G401 (cell line): ENCODE measurements around the gene FBLN5. TPM values are rescaled to one million over a fixed set of nuclear protein-coding genes. Genes with fewer than 3 reads are reported as not detected.

Source experiments
- DNase-seq: peaks from one replicate; pipeline ENCODE4 v3.0.0-alpha.2; 2015; ENCODE audit warnings: low spot score
- in situ Hi-C: cut with HindIII; loops from 2 replicates; pipeline ENCODE4 v1.10.0; 2016; ENCODE audit warnings: low sequenced_read_pairs, mixed read lengths
- total RNA-seq: library from RNA; depleted of rRNA; stranded (reverse); fragments of >200 nt; shearing (Covaris generic); gene quantifications from 2 replicates; pipeline ENCODE4 v1.2.3, GENCODE V29; 2014

FBLN5 gene
- total RNA-seq, 1 experiment from 2014 or later = 1.3 TPM

DNA sequence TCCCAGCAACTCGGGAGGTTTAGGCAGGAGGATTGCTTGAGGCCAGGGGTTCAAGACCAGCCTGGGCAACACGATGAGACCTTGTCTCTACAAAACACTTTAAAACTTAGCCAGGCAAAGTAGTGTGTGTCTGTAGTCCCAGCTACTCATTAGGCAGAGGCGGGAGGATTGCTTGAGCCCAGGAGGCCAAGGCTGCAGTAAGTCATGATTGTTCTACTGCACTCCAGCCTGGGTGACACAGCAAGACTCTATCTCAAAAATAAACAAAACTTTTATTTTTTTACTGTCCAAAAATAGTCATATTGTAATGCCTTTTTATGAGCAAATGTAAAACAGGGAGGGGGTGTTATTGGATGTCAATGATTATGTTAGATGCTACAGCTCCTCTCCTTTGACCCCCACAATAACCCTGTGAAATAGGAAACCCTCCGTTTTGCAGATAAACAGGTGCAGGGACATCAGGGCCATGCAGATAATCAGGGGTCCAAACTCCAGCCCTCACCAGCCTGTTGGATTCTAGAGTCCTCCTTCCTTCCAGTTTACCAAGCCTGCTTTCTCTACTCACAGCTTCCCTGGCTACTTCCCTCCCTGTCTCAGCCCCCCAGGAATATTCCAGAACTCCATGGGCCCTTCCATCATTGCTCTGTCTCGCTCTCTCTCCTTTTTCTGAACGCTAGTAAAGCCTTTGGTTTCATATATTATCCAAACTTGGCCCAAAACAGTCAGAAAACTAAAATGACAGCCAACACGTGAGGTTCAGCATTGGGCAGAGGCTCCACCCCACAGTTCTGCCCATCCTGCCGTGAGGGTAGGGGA is 5.9 kb upstream of the FBLN5 start:
- DNase-seq = no peak
- in situ Hi-C loops = no loop called here

DNA sequence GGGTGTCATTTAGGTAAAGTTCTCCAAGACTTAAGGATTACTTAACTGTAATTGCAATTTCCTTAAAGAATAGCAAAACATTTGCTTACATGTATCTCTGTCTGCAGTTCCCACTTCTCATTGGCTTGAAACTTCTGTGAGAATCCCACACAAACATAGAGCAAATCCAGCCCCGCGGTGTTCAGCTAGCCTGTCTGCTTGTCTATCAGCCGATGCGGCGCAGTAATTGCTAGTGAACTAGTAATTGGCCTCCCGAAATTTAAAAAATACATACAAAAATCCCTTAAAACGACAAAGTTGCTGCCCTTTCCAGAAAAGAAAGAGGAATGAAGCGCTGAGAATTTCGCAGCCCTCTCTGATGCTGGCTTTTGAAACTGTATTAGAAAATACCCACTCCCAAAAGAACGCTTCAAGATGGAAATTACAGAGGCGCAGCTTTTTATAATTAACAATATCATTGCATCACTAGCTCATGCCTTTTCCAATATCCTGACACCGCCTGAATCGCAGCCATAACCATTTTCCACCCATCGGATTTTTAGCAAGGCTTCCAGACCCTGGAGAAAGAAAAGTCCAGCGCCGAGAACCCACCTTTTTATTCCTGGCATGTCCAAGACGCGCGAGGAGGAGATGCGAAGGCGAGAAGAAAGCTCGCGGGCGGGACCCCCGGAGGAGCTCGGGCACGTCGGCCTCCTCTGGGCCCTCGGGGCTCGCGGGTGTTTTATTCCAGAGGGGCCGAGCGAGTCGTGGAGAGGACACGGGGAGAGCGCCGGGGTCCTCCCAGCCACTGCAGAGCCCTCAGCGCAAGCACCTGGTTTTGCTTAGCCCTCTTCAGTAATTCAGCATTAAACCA is 646 bp downstream of the FBLN5 start:
- in situ Hi-C loops = no loop called here
- DNase-seq = no peak

DNA sequence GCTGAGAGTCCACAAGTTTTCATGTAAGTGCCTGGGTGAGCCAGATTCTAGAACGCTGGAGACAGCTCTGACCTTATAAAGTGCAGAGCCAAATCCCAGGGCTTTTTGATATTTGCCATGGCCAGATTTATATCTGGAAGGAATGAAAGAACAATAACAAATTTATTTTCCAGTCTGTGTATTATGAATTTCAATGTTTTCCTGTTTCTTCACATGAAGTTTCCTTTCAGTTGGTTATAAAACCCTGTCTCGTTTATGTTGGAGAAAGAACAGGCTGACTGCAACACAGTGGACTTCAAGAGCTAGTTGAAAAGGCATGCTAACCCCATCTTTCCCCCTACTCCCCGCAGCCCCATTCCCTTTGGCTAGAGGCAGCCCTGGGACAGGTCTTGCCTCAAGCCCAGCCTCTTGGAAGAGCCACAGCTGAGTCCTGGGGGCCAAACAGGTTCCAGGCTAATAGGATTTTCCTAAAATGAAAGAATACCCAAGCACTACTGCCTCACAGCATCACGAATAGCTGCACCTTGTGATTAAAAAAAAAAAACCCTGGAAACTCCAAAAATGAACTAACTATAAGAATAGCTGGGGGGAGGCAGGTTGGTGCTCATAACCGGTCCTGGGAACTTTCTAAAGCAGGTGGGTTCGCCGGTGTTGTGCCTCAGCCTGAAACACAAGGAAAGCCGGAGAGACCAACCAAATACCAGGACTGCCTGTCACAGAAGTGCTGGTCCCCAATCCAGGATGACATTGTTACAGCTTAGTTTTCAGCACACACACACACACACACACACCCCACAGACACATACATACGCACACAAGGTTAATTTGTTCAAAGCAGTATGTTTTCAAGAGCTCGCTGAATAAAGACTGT is 1.5 kb downstream of the FBLN5 start:
- no peak for DNase-seq

DNA sequence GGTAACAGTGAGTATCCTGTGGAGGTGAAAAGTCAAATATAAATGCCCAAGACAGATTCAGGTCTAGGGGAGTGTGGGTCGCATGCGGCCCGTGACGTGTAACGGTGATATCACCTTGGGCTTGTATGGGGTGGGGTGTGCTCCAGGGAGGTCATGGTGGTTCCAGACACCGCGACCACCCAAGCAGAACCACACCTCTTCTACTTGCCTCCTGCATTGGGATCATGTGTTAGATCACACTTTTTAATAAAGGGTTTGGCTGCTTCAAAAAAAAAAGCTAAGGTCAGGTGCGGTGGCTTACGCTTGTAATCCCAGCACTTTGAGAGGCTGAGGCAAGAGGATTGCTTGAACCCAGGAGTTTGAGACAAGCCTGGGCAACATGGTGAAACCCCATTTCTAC is 4.5 kb downstream of the FBLN5 start:
- in situ Hi-C loops = no loop called here
- no peak for DNase-seq

More for the DNA sequence above, 1.5 kb downstream of the FBLN5 start:
- in situ Hi-C loops = no loop called here

DNA sequence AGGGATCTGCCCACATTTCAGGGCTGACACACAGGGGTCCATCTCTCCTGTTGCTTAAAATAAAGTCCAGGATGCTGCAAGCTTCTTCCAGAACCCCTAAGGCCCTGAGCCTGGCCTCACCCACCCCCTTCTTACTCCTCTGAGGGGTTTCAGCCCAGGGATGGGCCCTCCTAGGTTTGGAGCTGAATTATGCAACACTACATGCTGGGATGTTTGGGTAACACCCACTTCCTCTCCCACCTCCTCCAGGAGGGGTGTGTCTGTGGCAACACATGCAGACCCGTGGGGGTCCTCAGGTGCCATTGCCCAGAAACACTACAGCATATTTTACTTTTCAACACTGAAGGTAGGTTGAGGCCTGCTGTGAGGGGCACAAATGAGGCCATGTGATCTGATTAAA is 5.4 kb downstream of the FBLN5 start:
- no peak for DNase-seq
- in situ Hi-C loops = no loop called here

DNA sequence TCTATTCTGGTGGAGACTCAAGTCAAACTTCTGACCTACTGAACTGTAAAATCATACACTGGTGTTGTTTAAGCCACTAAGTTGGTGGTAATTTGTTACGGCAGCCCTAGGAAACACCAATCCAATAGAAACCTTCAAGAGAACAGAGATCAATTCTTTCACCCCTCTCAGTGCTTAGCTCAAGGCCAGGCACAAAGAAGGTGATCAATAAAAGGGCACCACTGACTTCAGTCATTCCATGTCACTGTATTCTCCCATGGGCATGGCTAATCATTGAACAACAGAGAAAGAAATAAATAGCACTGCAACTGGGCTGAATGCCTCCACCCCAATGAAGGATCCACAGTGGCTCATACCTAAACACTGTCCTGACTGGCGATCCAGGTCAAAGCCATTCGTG is 7.3 kb downstream of the FBLN5 start:
- DNase-seq = no peak
- in situ Hi-C loops = no loop called here

DNA sequence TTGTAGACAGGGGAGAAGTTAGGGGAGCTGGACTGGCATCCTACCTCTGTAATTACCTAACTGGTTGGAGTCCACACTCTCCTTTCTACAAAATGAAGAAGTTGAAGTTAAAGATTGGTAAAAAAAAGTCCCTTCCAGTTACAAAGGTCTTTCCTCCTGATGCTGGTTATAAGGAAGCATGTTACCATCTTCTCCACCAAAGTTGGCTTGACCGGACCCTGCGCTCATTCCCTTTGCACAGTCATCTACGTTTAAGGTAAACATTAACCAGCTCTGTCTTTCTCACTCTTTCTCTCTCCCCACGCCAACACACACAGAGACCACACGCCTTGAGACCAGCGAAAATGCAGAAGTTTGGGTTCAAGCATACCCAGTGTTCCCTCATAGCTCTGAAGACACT is 11.9 kb downstream of the FBLN5 start:
- DNase-seq = no peak
- in situ Hi-C loops = no loop called here

DNA sequence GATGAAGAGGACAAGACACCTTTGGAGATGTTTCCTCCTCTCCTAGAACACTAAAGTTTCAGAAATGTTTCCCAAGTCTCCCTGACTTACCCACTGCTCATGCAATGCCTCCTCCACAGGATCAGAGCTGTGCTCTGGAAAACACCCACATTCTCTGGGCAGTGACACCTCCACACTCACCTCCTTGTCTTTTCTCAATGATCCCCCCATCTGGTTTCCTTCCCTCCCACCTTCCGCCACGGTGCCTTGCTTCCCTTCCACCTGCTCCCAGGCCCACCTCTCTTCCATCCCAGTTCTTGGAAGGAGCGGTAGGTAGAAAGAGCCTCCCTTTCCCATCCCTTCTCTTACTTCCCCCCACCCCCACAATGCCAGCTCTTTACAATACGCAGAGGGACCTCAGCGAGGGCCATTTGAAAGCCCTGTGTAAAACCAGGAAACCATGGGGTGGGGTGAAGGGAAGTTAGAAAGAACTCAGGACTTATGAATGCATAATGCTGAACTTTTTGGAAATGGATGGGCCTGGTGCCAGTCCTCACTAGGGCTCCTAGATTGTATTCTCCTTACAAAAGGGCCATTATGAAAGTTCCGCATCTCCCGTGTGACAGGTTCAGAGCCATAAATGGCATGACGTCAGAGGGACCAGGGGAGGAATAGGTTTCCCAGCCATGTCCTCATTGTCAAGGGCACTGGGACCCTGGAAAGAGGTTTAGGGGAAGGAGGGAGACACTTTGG is 12.8 kb downstream of the FBLN5 start:
- in situ Hi-C loops = no loop called here
- DNase-seq = no peak

DNA sequence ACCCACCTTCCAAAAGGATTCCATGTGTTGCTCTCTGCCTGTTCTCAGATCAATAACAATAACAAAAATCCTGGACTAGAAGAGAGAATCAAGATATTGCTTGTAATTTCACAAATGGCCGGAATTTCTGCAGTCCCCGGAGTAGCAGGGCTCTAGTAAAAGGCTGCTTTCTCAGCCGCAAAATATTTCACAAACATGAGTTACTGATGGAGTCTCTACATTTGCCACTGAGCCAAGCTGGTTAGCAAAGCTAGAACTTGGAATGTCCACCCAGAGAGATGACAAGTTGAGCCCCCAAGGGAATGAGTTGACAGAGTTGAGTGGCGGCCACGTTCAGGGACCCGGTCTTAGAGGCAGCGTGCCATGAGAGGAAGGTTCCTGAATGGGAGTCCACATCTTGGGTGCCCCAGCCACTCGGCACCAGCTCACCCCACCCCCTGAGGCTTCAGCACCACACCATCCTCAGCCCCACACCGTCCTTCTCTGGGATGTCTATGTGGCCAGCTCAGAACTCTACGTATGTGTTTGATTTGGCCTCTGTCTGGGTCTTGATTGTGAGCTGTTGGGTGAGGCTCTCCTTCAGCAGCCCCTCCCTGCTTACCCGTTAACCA is 15.9 kb downstream of the FBLN5 start:
- DNase-seq = no peak
- in situ Hi-C loops = no loop called here

DNA sequence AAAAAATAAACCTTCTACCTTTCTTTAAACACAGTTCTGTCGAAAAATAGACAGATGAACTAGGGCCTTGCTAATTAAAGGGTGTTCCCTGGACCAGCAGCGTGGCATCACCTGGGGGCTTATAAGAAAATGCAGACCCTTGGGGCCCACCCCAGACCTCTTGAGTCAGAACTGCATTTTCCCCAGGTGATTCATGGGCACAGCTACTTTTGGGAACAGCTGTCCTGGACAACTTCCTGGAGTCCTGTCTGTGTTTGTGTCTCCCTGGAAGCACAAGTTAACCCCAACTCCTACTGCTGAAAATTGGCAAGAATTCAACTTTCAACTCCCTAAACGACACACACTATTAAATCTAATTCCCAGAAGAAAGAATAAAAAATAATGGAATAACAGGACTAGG is 17.8 kb downstream of the FBLN5 start:
- in situ Hi-C loops = no loop called here
- DNase-seq = no peak

DNA sequence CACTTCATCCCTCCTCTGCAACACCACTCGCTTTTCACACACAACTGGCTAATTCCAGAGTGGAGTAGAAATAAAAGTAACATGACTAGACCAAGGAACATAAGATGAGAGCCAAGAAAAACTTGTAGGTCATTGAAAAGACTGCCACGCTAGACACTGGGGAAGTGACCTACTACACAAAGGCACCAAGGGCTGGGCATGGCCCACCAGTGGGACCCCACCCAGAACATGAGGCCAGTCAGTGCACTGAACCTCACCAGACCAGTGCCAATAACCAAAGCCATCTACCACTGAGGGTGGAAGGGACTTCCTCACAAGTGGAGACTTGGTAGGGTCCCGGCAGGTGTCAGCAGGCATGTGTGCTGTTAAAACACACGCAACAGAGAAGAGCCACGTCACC is 19.7 kb downstream of the FBLN5 start:
- DNase-seq = no peak
- in situ Hi-C loops = no loop called here

DNA sequence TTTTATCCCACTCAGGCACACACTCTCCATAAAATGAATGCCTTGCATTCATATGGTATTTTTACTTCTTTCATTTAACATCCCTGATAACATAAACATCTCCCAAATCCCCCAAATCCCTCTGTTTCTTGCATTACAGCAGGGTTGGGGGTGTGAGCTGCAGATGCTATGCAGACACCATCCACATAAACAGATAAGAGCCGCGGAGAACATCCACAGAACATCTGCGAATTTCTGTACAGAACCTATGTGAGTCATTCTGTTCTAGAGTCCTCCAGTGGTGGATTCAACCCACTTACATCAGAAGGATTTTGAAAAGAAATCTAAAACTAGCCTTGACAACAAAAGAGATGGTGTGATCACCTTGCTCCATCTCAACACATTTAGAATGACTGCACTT is 20.3 kb downstream of the FBLN5 start:
- DNase-seq = no peak
- in situ Hi-C loops = no loop called here

DNA sequence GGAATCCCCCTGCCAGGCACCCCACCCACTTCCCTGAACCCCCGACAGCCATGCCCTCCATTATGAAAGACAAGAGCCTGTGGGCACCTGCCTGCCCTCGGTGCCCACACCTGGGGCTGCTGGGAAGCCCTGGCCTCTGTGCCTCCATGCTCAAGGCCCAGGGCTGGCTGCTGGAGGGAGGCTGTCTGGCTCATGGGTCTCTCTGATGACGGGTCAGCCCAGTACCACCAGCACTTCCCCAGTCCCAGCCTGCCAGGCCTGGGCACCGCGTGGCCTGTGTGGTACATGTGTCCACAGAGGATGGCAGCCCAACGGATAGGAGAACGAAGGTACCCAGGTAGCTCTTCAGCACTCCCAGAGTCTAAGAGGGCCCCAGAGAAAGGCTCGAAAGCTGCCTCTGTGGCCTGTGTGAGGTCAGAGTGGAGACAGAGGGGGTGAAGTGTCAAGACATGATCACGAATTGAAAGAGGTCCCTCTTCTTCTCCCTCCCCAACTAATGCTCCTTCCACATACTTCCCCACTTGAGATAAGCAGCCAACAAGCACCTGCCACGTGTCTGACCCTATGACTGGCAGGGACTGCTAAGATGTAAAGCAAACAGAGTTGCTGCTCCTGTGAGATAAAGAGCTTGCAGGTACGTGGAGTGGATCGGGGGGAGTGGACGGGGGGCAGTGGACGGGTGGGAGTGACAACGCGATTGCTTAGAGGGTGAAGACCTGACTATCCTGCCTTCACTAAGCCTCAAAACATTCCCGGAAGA is 21.2 kb downstream of the FBLN5 start:
- in situ Hi-C loops = no loop called here
- DNase-seq = no peak

DNA sequence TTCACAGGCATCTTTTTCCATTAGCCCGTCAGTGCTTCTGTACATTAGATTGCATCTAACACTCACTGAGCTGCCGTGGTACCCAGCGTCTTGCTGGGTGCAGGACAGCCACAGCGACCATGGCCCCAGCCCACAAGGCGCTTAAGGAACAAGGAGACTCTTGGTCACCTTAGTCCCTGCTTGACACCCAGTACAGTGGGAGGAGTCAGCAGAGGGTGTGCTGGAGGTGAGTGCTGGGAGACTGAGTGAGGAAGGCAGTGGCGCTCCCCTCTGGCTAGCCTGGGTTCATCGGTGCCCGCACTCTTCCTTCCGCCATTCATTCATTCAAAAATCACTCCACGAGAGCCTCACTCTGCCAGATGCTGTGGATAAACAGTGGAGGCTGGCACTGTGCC is 21.8 kb downstream of the FBLN5 start:
- in situ Hi-C loops = no loop called here
- DNase-seq = no peak

DNA sequence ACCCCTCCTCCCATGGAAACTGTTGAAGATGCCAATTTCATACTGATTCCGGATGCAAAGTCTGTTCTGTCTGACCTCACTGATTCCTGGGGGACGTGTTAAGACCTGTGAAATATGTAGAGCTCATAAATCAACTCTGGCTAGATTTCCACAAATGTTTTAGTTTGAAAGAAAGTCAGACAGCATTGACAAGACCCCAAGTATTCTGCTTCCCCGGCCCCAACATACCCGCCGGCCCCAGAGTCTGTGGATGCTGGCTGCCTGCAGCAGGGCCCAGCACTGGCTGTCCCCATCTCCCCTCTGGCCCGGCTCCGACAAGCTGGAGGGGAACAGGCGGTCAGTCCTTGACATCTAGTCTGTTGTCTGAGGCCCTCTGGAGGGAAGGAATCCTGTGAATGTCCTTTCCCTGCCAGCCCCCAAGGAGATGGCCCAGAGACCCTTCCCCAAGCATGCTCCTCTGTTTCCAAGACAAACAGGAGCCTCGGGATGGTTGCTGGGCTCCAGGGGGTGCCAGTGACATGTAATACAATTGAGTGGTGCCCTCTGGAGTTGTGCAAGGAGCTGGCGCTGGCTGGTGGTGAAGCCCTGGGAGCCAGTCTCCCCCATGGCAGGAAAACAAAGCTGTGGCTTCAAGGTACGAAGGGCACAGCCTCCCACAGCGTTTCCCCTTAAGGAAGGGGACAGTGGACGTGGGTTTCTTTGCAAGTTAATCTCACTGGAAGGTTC is 22.3 kb downstream of the FBLN5 start:
- no peak for DNase-seq
- in situ Hi-C loops = no loop called here

DNA sequence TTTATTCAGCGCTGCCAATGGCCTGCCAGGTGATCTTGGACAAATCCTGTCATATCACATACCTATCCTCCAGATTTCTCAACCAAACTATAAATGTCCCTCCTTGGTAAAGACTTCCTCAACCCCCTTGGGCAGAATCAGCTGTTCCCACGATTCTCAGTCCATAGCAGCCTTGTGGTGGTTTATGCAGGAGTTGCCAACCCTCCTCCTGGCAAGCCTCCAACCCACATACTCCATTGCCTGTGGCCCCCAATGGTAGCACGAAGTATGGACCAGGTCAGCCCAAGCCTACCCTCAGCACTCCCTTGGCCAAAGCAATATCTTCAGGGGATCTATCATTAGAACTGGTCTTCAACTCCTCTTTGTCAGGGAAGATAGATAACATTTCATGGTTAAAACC is 27.0 kb downstream of the FBLN5 start:
- in situ Hi-C loops = no loop called here
- DNase-seq = no peak

DNA sequence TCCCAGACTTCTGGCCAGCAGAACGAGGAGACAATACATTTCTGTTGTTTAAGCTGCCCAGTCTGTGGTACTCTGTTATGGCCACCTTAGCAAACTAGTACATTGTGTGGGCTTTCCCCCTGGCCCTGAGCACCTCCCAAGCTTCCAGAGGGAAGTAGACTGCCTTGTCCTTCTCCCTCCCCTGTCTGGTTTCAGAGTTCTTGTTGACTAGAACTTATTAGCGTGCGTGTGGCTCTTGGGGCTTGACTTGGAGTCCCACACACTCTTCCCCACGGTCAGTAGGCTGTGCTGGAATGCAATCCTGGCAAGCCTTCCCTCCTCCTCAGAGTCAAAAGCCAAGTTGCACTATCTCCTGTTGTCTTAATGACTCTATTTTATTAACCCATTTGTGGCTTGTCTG is 27.7 kb downstream of the FBLN5 start:
- no peak for DNase-seq
- in situ Hi-C loops = no loop called here
